Forelimb muscle (tissue), 1 donor: Measurements from ENCODE around the gene GRIN2A. TPM values are rescaled to one million over a fixed set of nuclear protein-coding genes. Genes with fewer than 3 reads are reported as not detected.

ENCODE experiments used
- DNase-seq: peaks from one replicate; pipeline ENCODE4 v3.0.0-alpha.2; 2013; ENCODE audit warnings: low read depth
- polyA plus RNA-seq: library from polyadenylated mRNA; unstranded; fragments of 120-200 nt; gene quantifications from one replicate; pipeline ENCODE4 v1.2.1, GENCODE V29; 2013; ENCODE audit not compliant: insufficient read length

GRIN2A gene
- polyA plus RNA-seq, 1 donor, result 0.23 TPM

- DNase-seq, result no peak
Observed at GRCh38 chr16:10181196-10182162, 749 bp downstream of the GRIN2A start.

GRCh38 chr16:10180771-10181163 is 1.5 kb downstream of the GRIN2A start:
- no peak for DNase-seq

- no peak for DNase-seq
Observed at GRCh38 chr16:10180042-10180770, 2.0 kb downstream of the GRIN2A start.

- no peak for DNase-seq
Observed at GRCh38 chr16:10178526-10178925, 3.7 kb downstream of the GRIN2A start.

GRCh38 chr16:10178080-10178479 is 4.1 kb downstream of the GRIN2A start:
- DNase-seq, result no peak

- no peak for DNase-seq
Observed at GRCh38 chr16:10172848-10173655, 9.2 kb downstream of the GRIN2A start.

GRCh38 chr16:10171221-10171620 is 11.0 kb downstream of the GRIN2A start:
- no peak for DNase-seq

- DNase-seq, result no peak
Observed at GRCh38 chr16:10169904-10170410, 12.3 kb downstream of the GRIN2A start.

- DNase-seq, result no peak
Observed at GRCh38 chr16:10169031-10169430, 13.2 kb downstream of the GRIN2A start.

- no peak for DNase-seq
Observed at GRCh38 chr16:10168258-10168657, 14.0 kb downstream of the GRIN2A start.

- no peak for DNase-seq
Observed at GRCh38 chr16:10165643-10166042, 16.6 kb downstream of the GRIN2A start.

- DNase-seq, result no peak
Observed at GRCh38 chr16:10162981-10163380, 19.2 kb downstream of the GRIN2A start.

- DNase-seq, result no peak
Observed at GRCh38 chr16:10156099-10156498, 26.1 kb downstream of the GRIN2A start.

GRCh38 chr16:10154389-10154788 is 27.8 kb downstream of the GRIN2A start:
- DNase-seq, result no peak

- DNase-seq, result no peak
Observed at GRCh38 chr16:10153985-10154384, 28.2 kb downstream of the GRIN2A start.

- DNase-seq, result no peak
Observed at GRCh38 chr16:10151718-10152117, 30.5 kb downstream of the GRIN2A start.

- DNase-seq, result no peak
Observed at GRCh38 chr16:10150906-10151305, 31.3 kb downstream of the GRIN2A start.

GRCh38 chr16:10145542-10146035 is 36.6 kb downstream of the GRIN2A start:
- no peak for DNase-seq

- no peak for DNase-seq
Observed at GRCh38 chr16:10141671-10142070, 40.6 kb downstream of the GRIN2A start.

- DNase-seq, result no peak
Observed at GRCh38 chr16:10138881-10139280, 43.3 kb downstream of the GRIN2A start.

- DNase-seq, result no peak
Observed at GRCh38 chr16:10137341-10137740, 44.9 kb downstream of the GRIN2A start.

GRCh38 chr16:10136916-10137315 is 45.3 kb downstream of the GRIN2A start:
- DNase-seq, result no peak
